HepG2 (cell line): Measurements from ENCODE around the gene L3MBTL1. TPM values are rescaled to one million over a fixed set of nuclear protein-coding genes. Genes with fewer than 3 reads are reported as not detected.

Experiments used
- CCDC6 ChIP-seq: sonication (generic); formaldehyde crosslinking; IDR thresholded peaks from 2 replicates; pipeline ENCODE4 v1.8.1; 2022; ENCODE audit warnings: mild to moderate bottlenecking, missing genetic modification reagents, moderate library complexity
- ESRRA ChIP-seq: sonication (generic); formaldehyde crosslinking; IDR thresholded peaks from 2 replicates; pipeline ENCODE4 v1.5.1; 2020; ENCODE audit warnings: mild to moderate bottlenecking, low read depth, missing genetic modification reagents
- ETV5 ChIP-seq: IDR thresholded peaks from 2 replicates; pipeline ENCODE4 v1.6.1; 2018; ENCODE audit warnings: missing biosample characterization, missing genetic modification reagents, inconsistent platforms, borderline replicate concordance
- HBP1 ChIP-seq: IDR thresholded peaks from 2 replicates; pipeline ENCODE4 v1.6.1; 2016; ENCODE audit warnings: low read depth, control low read depth
- MAFF ChIP-seq: IDR thresholded peaks from 2 replicates; pipeline ENCODE4 v1.6.1; 2011; ENCODE audit warnings: low read depth, low read length, improper control_type of control experiment
- MIER2 ChIP-seq: IDR thresholded peaks from 2 replicates; pipeline ENCODE4 v1.6.1; 2016; ENCODE audit warnings: missing biosample characterization, missing genetic modification reagents
- PHF8 ChIP-seq: sonication (generic); formaldehyde crosslinking; IDR thresholded peaks from 2 replicates; pipeline ENCODE4 v1.5.0; 2020; ENCODE audit warnings: missing genetic modification reagents
- SAFB2 ChIP-seq: sonication (generic); formaldehyde crosslinking; IDR thresholded peaks from 2 replicates; pipeline ENCODE4 v1.5.1; 2020; ENCODE audit warnings: missing genetic modification reagents, low read depth, mild to moderate bottlenecking, borderline replicate concordance
- SPEN ChIP-seq: sonication (generic); formaldehyde crosslinking; IDR thresholded peaks from 2 replicates; pipeline ENCODE4 v1.5.1; 2020; ENCODE audit warnings: low read depth, mild to moderate bottlenecking, missing genetic modification reagents
- TERF1 ChIP-seq: sonication (generic); formaldehyde crosslinking; IDR thresholded peaks from 2 replicates; pipeline ENCODE4 v1.8.0; 2022; ENCODE audit warnings: mild to moderate bottlenecking, missing genetic modification reagents, moderate library complexity
- WIZ ChIP-seq: sonication (generic); formaldehyde crosslinking; IDR thresholded peaks from 2 replicates; pipeline ENCODE4 v1.5.1; 2020; ENCODE audit warnings: mild to moderate bottlenecking, missing genetic modification reagents
- ZMAT3 ChIP-seq: sonication (generic); formaldehyde crosslinking; conservative IDR thresholded peaks from 2 replicates; pipeline ENCODE4 v1.7.0; 2021; ENCODE audit warnings: missing genetic modification reagents
- ZNF672 ChIP-seq: sonication (generic); formaldehyde crosslinking; IDR thresholded peaks from 2 replicates; pipeline ENCODE4 v1.8.1; 2022; ENCODE audit warnings: missing genetic modification reagents
- ZNF777 ChIP-seq: sonication (generic); formaldehyde crosslinking; IDR thresholded peaks from 2 replicates; pipeline ENCODE4 v1.4.0; 2020; ENCODE audit warnings: missing genetic modification reagents
- ZNF891 ChIP-seq: sonication (generic); formaldehyde crosslinking; IDR thresholded peaks from 2 replicates; pipeline ENCODE4 v1.5.0; 2020; ENCODE audit warnings: mild to moderate bottlenecking, missing genetic modification reagents
- polyA plus RNA-seq, 8 experiments: library from polyadenylated mRNA; depleted of rRNA in 3 of 8; stranded (reverse) in 7 of 8; unstranded in 1 of 8; fragments of >200 nt; fragmentation: Illumina TruSeq in 4 of 8; extraction: Trizol in 4 of 8; gene quantifications; 2 replicates each; pipeline versions ENCODE4 v1.2.1 to v1.2.3, GENCODE V29; 2011 to 2016; ENCODE audit warnings: low read depth in 4 of 8, missing spikeins in 1 of 8, mixed read lengths in 1 of 8; ENCODE audit not compliant: insufficient read depth in 1 of 8
- total RNA-seq, 5 experiments: library from RNA; depleted of rRNA; stranded (reverse); fragments of >200 nt; fragmentation: Illumina TruSeq; extraction: Trizol; gene quantifications; 2 replicates each; pipeline ENCODE4 v1.2.3, GENCODE V29; 2016; ENCODE audit warnings: low read depth in 1 of 5
- TF ChIP-seq, protein P1 (sequence below): sonication (generic); formaldehyde crosslinking; IDR thresholded peaks from one replicate; pipeline ENCODE4 v1.5.1; 2020; ENCODE audit warnings: mild to moderate bottlenecking, missing genetic modification reagents; ENCODE audit errors: not compliant biosample characterization
- TF ChIP-seq, protein P2 (sequence below): sonication (generic); formaldehyde crosslinking; IDR thresholded peaks from 2 replicates; pipeline ENCODE4 v1.8.1; 2023; ENCODE audit warnings: mild to moderate bottlenecking, missing genetic modification reagents

The L3MBTL1 gene
- total and polyA plus RNA-seq, 2 of the 13 experiments (the other 11 are each of a cell fraction or from before 2014, with no cell fraction given), result 9.0 to 17.8 TPM

DNA sequence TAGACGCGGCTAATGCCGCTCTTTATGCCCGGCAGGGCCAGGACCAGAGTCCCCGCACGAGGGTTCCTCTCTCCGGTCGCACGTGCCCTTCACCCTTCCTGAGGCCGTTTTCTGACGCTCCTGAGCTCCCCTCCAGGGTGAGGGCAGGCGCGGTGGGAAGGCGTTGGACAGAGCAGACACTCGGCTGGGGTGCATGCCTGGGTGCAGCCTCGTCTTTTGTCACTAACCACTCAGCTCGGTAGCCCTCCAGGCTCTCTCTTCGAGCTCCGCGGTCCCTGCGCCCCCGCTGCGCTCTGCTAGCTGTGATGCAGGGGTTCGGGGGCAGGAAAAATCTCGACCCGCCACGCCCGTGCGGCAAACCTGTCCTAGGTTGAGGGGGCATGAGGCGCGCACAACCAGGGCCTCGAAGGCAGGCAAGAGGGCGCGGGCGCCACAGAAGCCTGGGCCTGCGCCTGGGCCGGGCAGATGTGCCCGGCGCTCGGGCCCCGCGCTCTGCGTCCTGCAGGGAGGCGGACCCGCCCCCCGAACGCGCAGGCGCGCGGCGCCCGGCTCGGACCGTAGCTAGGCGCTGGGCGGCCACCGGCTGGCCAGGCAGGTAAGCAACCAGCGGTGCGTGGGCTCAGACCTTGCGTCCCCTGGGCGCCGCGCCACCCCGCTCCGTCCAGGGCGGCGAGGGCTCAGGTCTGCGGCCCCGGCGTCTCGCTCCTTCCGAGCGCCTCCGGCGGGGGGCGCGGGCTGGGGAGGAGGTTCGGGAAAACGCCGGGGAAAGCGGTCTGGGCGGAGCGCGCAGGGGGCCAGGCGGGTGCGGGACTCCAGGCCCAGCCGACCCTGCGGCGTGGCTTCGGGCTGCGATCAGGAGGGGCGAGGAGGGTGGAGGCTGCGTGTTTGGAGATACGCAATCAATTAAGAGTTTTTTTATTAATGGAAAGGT is at the start of gene L3MBTL1 (continued):
- TF ChIP-seq, protein P1, sequence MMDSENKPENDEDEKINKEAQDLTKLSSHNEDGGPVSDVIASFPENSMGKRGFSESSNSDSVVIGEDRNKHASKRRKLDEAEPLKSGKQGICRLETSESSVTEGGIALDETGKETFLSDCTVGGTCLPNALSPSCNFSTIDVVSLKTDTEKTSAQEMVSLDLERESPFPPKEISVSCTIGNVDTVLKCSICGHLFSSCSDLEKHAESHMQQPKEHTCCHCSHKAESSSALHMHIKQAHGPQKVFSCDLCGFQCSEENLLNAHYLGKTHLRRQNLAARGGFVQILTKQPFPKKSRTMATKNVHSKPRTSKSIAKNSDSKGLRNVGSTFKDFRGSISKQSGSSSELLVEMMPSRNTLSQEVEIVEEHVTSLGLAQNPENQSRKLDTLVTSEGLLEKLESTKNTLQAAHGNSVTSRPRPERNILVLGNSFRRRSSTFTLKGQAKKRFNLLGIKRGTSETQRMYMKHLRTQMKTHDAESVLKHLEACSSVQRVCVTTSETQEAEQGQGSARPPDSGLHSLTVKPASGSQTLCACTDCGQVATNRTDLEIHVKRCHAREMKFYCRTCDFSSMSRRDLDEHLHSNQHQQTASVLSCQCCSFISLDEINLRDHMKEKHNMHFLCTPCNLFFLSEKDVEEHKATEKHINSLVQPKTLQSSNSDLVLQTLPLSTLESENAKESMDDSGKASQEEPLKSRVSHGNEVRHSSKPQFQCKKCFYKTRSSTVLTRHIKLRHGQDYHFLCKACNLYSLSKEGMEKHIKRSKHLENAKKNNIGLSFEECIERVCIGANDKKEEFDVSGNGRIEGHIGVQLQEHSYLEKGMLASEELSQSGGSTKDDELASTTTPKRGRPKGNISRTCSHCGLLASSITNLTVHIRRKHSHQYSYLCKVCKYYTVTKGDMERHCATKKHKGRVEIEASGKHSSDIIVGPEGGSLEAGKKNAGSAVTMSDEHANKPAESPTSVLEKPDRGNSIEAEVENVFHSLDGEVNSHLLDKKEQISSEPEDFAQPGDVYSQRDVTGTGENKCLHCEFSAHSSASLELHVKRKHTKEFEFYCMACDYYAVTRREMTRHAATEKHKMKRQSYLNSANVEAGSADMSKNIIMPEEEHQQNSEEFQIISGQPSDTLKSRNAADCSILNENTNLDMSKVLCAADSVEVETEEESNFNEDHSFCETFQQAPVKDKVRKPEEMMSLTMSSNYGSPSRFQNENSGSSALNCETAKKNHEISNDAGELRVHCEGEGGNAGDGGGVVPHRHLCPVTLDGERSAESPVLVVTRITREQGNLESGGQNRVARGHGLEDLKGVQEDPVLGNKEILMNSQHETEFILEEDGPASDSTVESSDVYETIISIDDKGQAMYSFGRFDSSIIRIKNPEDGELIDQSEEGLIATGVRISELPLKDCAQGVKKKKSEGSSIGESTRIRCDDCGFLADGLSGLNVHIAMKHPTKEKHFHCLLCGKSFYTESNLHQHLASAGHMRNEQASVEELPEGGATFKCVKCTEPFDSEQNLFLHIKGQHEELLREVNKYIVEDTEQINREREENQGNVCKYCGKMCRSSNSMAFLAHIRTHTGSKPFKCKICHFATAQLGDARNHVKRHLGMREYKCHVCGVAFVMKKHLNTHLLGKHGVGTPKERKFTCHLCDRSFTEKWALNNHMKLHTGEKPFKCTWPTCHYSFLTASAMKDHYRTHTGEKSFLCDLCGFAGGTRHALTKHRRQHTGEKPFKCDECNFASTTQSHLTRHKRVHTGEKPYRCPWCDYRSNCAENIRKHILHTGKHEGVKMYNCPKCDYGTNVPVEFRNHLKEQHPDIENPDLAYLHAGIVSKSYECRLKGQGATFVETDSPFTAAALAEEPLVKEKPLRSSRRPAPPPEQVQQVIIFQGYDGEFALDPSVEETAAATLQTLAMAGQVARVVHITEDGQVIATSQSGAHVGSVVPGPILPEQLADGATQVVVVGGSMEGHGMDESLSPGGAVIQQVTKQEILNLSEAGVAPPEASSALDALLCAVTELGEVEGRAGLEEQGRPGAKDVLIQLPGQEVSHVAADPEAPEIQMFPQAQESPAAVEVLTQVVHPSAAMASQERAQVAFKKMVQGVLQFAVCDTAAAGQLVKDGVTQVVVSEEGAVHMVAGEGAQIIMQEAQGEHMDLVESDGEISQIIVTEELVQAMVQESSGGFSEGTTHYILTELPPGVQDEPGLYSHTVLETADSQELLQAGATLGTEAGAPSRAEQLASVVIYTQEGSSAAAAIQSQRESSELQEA (CRISPR knock-in tag), result peak; percentile 95
- TF ChIP-seq MAFF, result no peak
- peak; percentile 79 for TF ChIP-seq SAFB2 (CRISPR knock-in tag)
- 0 out of 2 replicates have a peak, but pooled peaks have one; percentile 46 for TF ChIP-seq ESRRA (CRISPR knock-in tag)
- TF ChIP-seq, protein P2, sequence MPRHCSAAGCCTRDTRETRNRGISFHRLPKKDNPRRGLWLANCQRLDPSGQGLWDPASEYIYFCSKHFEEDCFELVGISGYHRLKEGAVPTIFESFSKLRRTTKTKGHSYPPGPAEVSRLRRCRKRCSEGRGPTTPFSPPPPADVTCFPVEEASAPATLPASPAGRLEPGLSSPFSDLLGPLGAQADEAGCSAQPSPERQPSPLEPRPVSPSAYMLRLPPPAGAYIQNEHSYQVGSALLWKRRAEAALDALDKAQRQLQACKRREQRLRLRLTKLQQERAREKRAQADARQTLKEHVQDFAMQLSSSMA, result peak; percentile 84; the same call in 1 of the 2 replicates
- TF ChIP-seq ZMAT3 (CRISPR knock-in tag), result peak; percentile 32; the same call in 1 of the 2 replicates
- TF ChIP-seq TERF1 (CRISPR knock-in tag), result peak; percentile 60; the same call in 1 of the 2 replicates
- 0 out of 2 replicates have a peak, but pooled peaks have one; percentile 9 for TF ChIP-seq MIER2 (CRISPR knock-in tag)
- 0 out of 2 replicates have a peak, but pooled peaks have one; percentile 19 for TF ChIP-seq HBP1 (CRISPR knock-in tag)
- TF ChIP-seq ETV5 (CRISPR knock-in tag), result no peak; the same call in none of the 2 replicates
- TF ChIP-seq ZNF672, result 0 out of 2 replicates have a peak, but pooled peaks have one; percentile 42
- TF ChIP-seq WIZ (CRISPR knock-in tag), result no peak
- peak; percentile 20; the same call in 1 of the 2 replicates for TF ChIP-seq ZNF891
- peak; percentile 83 for TF ChIP-seq SPEN (CRISPR knock-in tag)
- TF ChIP-seq ZNF777 (CRISPR knock-in tag), result peak; percentile 81
- TF ChIP-seq CCDC6 (CRISPR knock-in tag), result peak; percentile 83; the same call in 1 of the 2 replicates
- TF ChIP-seq PHF8 (CRISPR knock-in tag), result peak; percentile 89
